ENCODE results near the gene USH2A. TPM values are rescaled to one million over a fixed set of nuclear protein-coding genes. Genes with fewer than 3 reads are reported as not detected.
"Not testable (repeated sequence)": the region's sequence is repeated elsewhere in the genome, so short reads cannot be mapped to it uniquely, and the experiment has no call there.

USH2A gene
- total RNA-seq, 8 experiments from 2014 or later, result 0.10 to 0.85 (median 0.49) TPM

DNA sequence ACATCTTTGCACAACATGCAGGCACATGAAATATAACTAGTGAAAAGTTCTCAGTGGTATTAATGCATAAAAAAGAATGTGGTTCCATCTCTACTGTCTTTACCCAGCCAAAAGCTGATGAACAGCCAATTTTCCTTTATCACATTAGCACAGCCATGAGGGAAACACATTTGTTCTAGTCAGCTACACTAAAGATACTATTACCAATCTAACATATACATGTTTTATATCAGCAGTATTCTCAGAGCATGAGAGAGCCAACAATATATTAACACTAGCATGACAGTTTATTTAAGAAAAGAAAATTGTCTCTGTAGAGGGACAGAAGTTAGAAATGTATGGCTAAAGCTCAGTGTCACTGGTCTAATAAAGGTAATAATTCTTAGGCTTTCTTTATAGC, 56.3 kb downstream of the USH2A start:
- ATAC-seq (replicated peaks in 6 of 8), result peak in 4 of 8 experiments; percentile 29 to 71 (median 38)
- no peak overlapping the region for H3K4me3 ChIP-seq
- no peak overlapping the region for H3K27ac ChIP-seq
- in situ Hi-C loops (cut with MboI; ENCODE audit: low pct_unique_long_range_greater_than_20kb in 2 of 9, low sequenced_read_pairs in 9 of 9, unreplicated experiment in 9 of 9), result no loop called here
- H3K4me1 ChIP-seq (replicated peaks in 1 of 2), result peaks cover 0 to 4% of the 10 kb centered on the region in 2 donors

DNA sequence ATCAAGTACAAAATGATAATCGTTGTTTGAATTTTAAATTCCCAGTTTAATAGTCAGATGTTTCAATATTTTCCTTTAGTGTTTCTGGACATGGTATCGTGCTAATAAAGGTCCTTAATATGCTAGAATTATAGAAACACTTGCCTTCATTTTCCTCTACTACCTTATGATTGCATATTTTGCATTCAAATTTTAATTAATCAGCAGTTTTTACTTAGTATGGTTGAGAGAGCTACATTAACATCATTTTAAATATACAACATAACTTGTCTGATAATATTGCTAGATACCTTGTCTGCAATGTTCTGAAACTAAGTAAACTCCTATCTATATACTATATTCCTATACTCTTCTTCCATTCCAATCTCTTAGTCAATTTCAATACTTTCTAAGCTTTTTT, 66.3 kb downstream of the USH2A start:
- ATAC-seq (replicated peaks in 6 of 8), result no peak
- 0 to 100% (median 79%) methylated on average over 1 to 2 of the region's 2 CpGs for WGBS, 10 experiments
- in situ Hi-C loops (cut with MboI; ENCODE audit: low pct_unique_long_range_greater_than_20kb in 2 of 9, low sequenced_read_pairs in 9 of 9, unreplicated experiment in 9 of 9), result no loop called here
- Histone ChIP-seq H3K4me3 (no peak overlapping the region), H3K4me1 (replicated peaks in 1 of 2) (peaks cover 0 to 3% of the 10 kb centered on the region in 2 donors), H3K27ac (no peak overlapping the region)

DNA sequence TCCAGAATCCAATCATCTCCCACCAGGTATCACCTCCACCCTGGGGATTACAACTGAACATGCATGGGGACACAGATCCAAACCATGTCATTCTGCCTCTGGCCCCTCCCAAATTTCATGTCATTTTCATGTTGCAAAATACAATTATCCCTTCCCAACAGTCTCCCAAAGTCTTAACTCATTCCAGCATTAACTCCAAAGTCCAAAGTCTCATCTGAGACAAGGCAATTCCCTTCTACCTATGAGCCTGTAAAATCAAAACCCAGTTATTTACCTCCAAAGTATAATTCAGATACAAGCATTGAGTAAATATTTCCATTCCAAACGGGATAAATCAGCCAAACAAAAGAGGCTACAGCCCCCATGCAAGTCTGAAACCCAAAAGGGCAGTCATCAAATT, 73.1 kb downstream of the USH2A start:
- 0 to 88% (median 62%) methylated on average over 1 of the region's 1 CpG; no CpG with 5 or more reads in 5 of the 10 experiments for WGBS, 10 experiments
- H3K4me1 ChIP-seq (replicated peaks in 1 of 2), result no peaks in the 10 kb centered on the region
- H3K4me3 ChIP-seq, result no peak overlapping the region
- in situ Hi-C loops (cut with MboI; ENCODE audit: low pct_unique_long_range_greater_than_20kb in 2 of 9, low sequenced_read_pairs in 9 of 9, unreplicated experiment in 9 of 9), result no loop called here
- no peak for ATAC-seq (replicated peaks in 6 of 8)
- no peak overlapping the region for H3K27ac ChIP-seq

GRCh38 chr1:216346526-216346925, 76.7 kb downstream of the USH2A start:
- no peak for ATAC-seq (replicated peaks in 6 of 8)
- H3K27ac ChIP-seq, result no peak overlapping the region
- H3K4me1 ChIP-seq (replicated peaks in 1 of 2), result no peaks in the 10 kb centered on the region
- no peak overlapping the region for H3K4me3 ChIP-seq
- 17 to 100% (median 66%) methylated on average over 2 to 3 of the region's 3 CpGs for WGBS, 10 experiments
- in situ Hi-C loops (cut with MboI; ENCODE audit: low pct_unique_long_range_greater_than_20kb in 2 of 9, low sequenced_read_pairs in 9 of 9, unreplicated experiment in 9 of 9), result no loop called here

DNA sequence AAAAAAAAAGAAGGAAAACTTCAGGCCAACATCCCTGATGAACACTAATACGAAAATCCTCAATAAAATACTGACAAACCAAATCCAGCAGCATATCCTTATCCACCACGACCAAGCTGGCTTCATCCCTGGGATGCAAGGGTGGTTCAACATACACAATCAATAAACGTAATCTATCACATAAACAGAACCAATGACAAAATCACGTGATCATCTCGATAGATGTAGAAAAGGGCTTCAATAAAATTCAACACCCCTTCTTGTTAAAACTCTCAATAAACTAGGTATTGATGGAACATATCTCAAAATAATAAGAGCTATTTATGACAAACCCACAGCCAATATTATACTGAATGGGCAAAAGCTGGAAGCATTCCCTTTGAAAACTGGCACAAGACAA, 82.7 kb downstream of the USH2A start:
- ATAC-seq (replicated peaks in 6 of 8); in situ Hi-C loops (cut with MboI; ENCODE audit: low pct_unique_long_range_greater_than_20kb in 2 of 9, low sequenced_read_pairs in 9 of 9, unreplicated experiment in 9 of 9); H3K4me1 ChIP-seq (replicated peaks in 1 of 2); H3K27ac ChIP-seq; H3K4me3 ChIP-seq: not testable (repeated sequence)
- 5 to 96% (median 84%) methylated on average over 3 to 5 of the region's 5 CpGs for WGBS, 10 experiments

GRCh38 chr1:216332462-216332861, 90.8 kb downstream of the USH2A start:
- Histone ChIP-seq H3K27ac (no peak overlapping the region), H3K4me3 (no peak overlapping the region), H3K4me1 (replicated peaks in 1 of 2) (peaks cover 0 to 2% of the 10 kb centered on the region in 2 donors)
- WGBS, 10 experiments, result 36 to 94% (median 76%) methylated on average over 2 to 3 of the region's 3 CpGs
- in situ Hi-C loops (cut with MboI; ENCODE audit: low pct_unique_long_range_greater_than_20kb in 2 of 9, low sequenced_read_pairs in 9 of 9, unreplicated experiment in 9 of 9), result no loop called here
- ATAC-seq (replicated peaks in 6 of 8), result no peak

- peaks cover 0 to 2% of the 10 kb centered on the region in 2 donors for H3K4me1 ChIP-seq (replicated peaks in 1 of 2)
- in situ Hi-C loops (cut with MboI; ENCODE audit: low pct_unique_long_range_greater_than_20kb in 2 of 9, low sequenced_read_pairs in 9 of 9, unreplicated experiment in 9 of 9), result no loop called here
- no peak overlapping the region for H3K27ac ChIP-seq
- 4 to 100% (median 100%) methylated on average over 1 to 2 of the region's 2 CpGs; no CpG with 5 or more reads in 1 of the 10 experiments for WGBS, 10 experiments
- no peak for ATAC-seq (replicated peaks in 6 of 8)
- no peak overlapping the region for H3K4me3 ChIP-seq
Measured at GRCh38 chr1:216332003-216332402, 91.2 kb downstream of the USH2A start.

DNA sequence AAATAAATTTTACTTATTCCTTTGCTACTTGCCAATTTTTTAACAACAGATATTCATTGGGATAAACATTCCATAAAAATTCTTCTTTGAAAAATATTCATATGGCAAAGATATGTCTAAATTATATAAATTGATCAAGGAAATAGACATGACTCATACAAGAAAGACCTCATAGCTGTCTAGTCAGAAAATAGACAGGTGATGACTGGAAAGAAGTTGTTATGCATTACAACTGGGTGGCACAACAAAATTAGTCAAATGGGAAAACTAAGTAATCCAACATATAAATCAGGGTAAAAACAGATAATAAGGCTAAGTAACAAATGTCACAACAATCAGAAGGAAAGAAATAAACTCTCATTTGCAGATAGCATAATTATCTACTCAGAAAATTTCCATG, 92.0 kb downstream of the USH2A start:
- H3K4me3 ChIP-seq, result no peak overlapping the region
- no peak for ATAC-seq (replicated peaks in 6 of 8)

GRCh38 chr1:216330262-216330661, 93.0 kb downstream of the USH2A start:
- peak in 3 of 8 experiments; percentile 16 to 77 (median 32) for ATAC-seq (replicated peaks in 6 of 8)
- Histone ChIP-seq H3K27ac (no peak overlapping the region), H3K4me3 (no peak overlapping the region), H3K4me1 (replicated peaks in 1 of 2) (peaks cover 0 to 2% of the 10 kb centered on the region in 2 donors)
- in situ Hi-C loops (cut with MboI; ENCODE audit: low pct_unique_long_range_greater_than_20kb in 2 of 9, low sequenced_read_pairs in 9 of 9, unreplicated experiment in 9 of 9), result no loop called here
- 0 to 100% (median 71%) methylated on average over 1 to 2 of the region's 2 CpGs; no CpG with 5 or more reads in 1 of the 10 experiments for WGBS, 10 experiments

More for the DNA sequence above, 92.0 kb downstream of the USH2A start:
- Histone ChIP-seq H3K4me1 (replicated peaks in 1 of 2) (peaks cover 0 to 2% of the 10 kb centered on the region in 2 donors), H3K27ac (no peak overlapping the region)
- in situ Hi-C loops (cut with MboI; ENCODE audit: low pct_unique_long_range_greater_than_20kb in 2 of 9, low sequenced_read_pairs in 9 of 9, unreplicated experiment in 9 of 9), result no loop called here

GRCh38 chr1:216325946-216326345, 97.3 kb downstream of the USH2A start:
- in situ Hi-C loops (cut with MboI; ENCODE audit: low pct_unique_long_range_greater_than_20kb in 2 of 9, low sequenced_read_pairs in 9 of 9, unreplicated experiment in 9 of 9), result no loop called here
- Histone ChIP-seq H3K27ac (no peak overlapping the region), H3K4me1 (replicated peaks in 1 of 2) (peaks cover 0 to 2% of the 10 kb centered on the region in 2 donors), H3K4me3 (no peak overlapping the region)
- no peak for ATAC-seq (replicated peaks in 6 of 8)
- WGBS, 10 experiments, result 41 to 100% (median 70%) methylated on average over 1 to 2 of the region's 2 CpGs; no CpG with 5 or more reads in 2 of the 10 experiments

GRCh38 chr1:216325336-216325735, 97.9 kb downstream of the USH2A start:
- in situ Hi-C loops (cut with MboI; ENCODE audit: low pct_unique_long_range_greater_than_20kb in 2 of 9, low sequenced_read_pairs in 9 of 9, unreplicated experiment in 9 of 9), result no loop called here
- 36 to 98% (median 91%) methylated on average over 3 to 7 of the region's 7 CpGs; no CpG with 5 or more reads in 1 of the 10 experiments for WGBS, 10 experiments
- Histone ChIP-seq H3K4me1 (replicated peaks in 1 of 2) (peaks cover 0 to 2% of the 10 kb centered on the region in 2 donors), H3K27ac (no peak overlapping the region), H3K4me3 (no peak overlapping the region)
- no peak for ATAC-seq (replicated peaks in 6 of 8)

DNA sequence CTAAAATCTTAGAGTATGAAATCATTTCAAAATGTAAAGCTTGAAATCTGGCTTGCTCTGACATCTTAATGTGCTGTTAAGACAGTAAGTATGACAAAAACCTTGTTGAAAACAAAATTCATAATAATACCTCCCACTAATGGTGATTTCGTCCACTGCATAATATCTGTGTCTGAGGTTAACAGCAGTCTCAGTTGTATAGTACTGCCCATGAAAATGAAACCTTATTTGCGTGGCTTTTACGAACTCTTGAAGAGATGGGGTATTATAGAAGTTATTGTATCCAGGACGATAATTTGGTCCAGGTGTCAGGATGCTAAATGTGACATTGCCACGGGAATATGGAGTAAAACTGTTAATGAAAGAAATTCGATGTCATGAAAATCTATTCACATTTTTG, 99.9 kb downstream of the USH2A start:
- ATAC-seq (replicated peaks in 6 of 8), result no peak
- H3K27ac ChIP-seq, result no peak overlapping the region
- no peak overlapping the region for H3K4me3 ChIP-seq
- 0 to 95% (median 75%) methylated on average over 2 to 6 of the region's 6 CpGs for WGBS, 10 experiments
- H3K4me1 ChIP-seq (replicated peaks in 1 of 2), result no peaks in the 10 kb centered on the region
- in situ Hi-C loops (cut with MboI; ENCODE audit: low pct_unique_long_range_greater_than_20kb in 2 of 9, low sequenced_read_pairs in 9 of 9, unreplicated experiment in 9 of 9), result no loop called here

- Histone ChIP-seq H3K4me3 (no peak overlapping the region), H3K4me1 (replicated peaks in 1 of 2) (no peaks in the 10 kb centered on the region), H3K27ac (no peak overlapping the region)
- 13 to 94% (median 85%) methylated on average over 2 to 3 of the region's 3 CpGs for WGBS, 10 experiments
- in situ Hi-C loops (cut with MboI; ENCODE audit: low pct_unique_long_range_greater_than_20kb in 2 of 9, low sequenced_read_pairs in 9 of 9, unreplicated experiment in 9 of 9), result no loop called here
- ATAC-seq (replicated peaks in 6 of 8), result no peak
Measured at GRCh38 chr1:216314379-216315095, 108.7 kb downstream of the USH2A start.

DNA sequence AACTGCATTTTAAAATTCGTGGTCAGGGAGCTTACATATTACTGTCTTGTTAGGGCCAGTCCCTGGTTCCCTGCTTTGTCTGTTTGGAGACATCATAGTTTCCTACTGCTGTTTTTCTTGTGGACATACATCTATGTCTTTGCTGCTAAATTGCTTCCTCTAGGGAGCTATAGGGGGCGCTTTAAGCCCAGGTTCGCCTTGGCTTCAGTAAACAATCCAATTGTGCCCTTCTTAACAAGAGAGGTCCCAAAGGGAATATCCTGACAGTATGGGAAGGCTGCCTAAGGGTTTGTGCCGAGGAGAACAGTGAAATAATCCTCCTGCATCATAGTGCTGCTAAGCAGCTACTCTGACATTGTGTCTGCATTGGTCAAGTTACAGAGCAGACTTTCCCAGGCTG, 112.5 kb downstream of the USH2A start:
- in situ Hi-C loops (cut with MboI; ENCODE audit: low pct_unique_long_range_greater_than_20kb in 2 of 9, low sequenced_read_pairs in 9 of 9, unreplicated experiment in 9 of 9), result no loop called here
- WGBS, 10 experiments, result 0 to 34% (median 5%) methylated on average over 1 to 4 of the region's 4 CpGs
- no peak overlapping the region for H3K27ac ChIP-seq
- peak; percentile 42 to 83 (median 70) for ATAC-seq (replicated peaks in 6 of 8)
- H3K4me3 ChIP-seq, result no peak overlapping the region
- no peaks in the 10 kb centered on the region for H3K4me1 ChIP-seq (replicated peaks in 1 of 2)

All from motor neuron (in vitro differentiated cells).